ENCODE data around the gene SDCCAG8.

SDCCAG8 gene

DNA sequence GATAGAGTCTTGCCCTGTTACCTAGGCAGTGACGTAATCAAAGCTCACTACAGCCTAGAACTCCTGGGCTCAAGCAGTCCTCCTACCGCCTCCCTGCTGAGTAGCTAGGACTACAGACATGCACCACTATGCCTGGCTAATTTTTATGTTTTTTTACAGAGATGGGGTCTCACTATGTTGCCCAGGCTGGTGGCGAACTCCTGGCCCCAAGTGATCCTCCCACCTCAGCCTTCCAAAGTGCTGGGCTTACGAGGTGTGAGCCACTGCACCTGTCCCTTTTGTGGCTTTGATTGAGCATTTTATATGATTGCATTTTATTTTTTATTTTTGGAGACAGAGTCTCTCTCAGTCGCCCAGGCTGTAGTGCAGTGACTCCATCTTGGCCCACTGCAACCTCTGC, 25.8 kb downstream of the SDCCAG8 start:
- DNase-seq (ENCODE audit: low read depth in 2 of 2), result no peak

DNA sequence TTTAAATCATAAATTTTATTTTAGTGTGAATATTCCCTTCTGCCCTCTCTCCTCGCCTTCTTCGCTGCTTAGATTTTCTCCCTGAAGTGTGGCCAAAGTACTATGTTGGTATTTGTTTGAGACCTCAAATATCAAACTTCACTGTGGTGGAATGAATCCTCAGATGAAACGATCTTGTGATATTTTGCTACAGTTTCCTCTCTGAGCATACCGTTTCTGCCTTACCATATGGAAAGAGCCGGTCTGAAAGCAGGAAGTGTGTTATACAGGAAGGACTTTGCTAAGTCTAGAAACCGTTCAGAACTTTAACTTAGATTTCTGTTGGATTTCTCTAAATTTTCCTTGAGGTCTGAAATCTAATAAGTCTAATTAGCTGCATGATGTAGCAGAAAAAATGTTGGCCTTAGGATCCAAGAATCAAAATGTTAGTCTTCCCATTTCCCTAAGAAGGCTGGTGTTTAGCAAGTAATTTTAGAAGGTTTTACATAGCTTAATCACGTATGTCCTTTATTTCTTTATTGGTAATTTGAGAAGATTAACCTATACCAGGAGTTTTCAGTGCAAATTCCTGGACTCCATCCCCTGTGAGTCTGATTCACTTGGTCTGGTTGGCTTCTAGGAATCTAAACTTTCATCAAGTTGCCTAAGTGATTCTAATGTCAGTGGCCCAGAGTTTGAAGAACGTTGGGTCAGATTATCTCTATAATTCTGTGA, 30.7 kb downstream of the SDCCAG8 start:
- DNase-seq (ENCODE audit: low read depth in 2 of 2), result no peak

DNA sequence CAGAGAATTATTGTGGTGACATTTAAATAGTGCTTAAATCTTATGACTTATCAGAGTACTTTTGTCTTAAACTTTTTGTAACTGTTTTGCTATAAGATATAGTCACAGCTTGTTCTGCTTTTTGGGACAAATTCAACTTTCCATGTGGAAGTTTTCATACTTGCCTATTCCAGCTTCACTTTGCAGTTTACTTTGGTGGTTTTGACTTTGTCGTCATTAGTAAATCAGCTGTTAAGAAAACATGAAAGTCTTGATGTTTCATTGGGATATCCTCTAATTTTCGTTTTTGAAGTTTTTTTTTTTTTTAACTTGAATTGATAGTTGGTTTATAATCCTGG, 31.3 kb downstream of the SDCCAG8 start:
- DNase-seq (ENCODE audit: low read depth in 2 of 2), result no peak

DNA sequence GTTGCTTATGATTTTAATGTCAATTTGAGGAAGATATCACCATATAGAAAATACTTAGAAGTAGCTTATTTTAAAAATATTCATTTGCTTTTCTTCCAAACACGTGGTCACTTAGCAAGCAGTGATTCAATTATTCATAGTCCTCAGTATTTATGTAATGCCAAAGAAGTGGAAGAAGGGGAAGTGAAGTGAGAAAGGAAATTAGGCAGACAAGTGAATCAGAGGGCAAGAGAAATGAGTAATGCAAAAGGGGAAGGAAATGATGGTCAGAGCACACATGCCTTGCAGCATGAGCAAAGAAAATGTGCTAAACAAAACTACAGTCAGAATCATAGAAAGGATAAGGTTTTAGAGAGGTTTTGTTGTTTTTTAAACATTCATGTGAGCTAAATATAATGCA, 31.8 kb downstream of the SDCCAG8 start:
- DNase-seq (ENCODE audit: low read depth in 2 of 2), result no peak

DNA sequence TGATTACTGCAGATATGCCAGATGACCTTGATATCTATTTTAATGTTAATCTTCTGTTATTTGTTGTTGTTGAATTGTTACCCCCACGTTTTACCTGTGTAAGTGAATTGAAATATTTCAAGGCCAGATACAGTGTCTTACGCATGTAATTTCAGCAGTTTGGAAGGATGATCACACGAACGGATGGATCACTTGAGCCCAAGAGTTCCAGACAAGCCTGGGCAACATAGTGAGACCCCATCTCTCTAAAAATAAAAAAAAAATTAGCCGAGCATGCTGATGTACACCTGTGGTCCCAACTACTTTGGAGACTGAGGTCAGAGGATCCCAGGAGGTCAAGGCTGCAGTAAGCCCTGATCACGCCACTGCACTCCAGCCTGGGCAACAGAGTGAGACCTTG, 32.2 kb downstream of the SDCCAG8 start:
- DNase-seq (ENCODE audit: low read depth in 2 of 2), result no peak

DNA sequence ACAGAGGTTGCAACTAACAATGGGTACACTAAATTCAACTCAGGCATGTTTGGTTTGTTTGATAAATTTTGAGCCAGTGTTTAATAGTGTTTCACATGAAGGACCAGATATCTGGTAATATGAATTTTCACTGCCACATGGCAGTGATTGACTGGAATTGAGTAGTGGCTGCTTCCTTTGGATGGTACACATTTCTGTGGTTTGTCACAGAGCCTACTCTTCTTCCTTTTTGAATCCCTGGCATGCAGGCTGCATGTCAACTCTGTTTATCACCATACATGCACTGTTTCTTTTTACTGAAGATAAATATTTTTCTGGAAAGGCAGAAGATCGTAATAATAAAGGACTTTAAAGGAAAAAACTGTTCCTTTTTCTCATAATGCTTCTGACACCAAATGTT, 35.5 kb downstream of the SDCCAG8 start:
- DNase-seq (ENCODE audit: low read depth in 2 of 2), result no peak

DNA sequence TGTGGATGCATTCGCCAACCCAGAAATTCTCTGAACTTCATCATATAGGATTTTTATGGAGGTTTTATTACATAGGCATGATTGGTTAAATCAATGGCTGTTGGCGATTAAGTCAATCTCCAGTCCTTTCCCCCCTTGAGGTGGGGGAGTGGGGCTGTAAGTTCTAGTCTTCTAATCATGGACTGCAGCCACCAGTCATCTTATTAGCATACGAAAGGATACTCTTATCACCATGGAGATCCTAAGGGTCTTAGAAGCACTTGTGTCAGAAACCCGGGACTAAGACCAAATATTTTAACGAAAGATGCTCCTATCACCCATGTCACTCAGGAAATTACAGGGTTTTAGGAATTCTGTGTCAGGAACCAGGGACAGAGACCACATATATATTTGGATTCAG, 36.3 kb downstream of the SDCCAG8 start:
- DNase-seq (ENCODE audit: low read depth in 2 of 2), result no peak

DNA sequence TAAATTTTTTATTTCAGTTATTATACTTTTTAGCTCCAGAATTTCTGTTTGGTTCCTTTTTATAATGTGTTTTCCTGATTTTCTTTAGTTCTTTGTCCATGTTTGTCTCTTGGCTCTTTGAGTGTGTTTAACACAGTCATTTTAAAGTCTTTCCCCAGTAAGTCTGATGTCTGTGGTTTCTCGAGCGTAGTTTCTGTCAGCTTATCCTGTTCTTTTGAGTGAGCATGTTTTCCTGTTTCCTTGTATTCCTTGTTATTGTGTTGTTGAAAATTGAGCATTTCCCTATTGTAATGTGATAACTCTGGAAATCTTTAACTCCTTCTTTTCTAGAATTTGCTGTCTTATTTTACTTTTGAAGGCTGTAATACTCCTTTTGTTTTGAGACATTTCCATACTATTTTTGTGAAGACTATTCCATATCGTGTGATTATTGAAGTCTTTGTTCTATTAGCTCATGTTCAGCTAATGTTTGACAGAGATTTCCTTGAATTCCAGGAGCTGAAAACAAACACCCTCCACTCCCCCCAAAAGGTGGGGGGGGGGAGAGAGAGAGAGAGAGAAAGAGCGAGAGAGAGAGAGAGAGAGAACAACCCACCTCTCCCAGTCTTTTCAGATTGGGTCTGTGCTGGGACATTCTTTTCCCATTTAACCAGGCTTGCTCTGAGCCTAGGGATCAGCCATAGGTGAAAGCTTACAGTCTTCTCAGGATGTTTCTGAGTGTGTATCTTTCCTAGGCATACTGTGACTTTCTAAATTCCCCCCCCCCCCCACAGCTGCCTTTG, 38.3 kb downstream of the SDCCAG8 start:
- DNase-seq (ENCODE audit: low read depth in 2 of 2), result no peak

DNA sequence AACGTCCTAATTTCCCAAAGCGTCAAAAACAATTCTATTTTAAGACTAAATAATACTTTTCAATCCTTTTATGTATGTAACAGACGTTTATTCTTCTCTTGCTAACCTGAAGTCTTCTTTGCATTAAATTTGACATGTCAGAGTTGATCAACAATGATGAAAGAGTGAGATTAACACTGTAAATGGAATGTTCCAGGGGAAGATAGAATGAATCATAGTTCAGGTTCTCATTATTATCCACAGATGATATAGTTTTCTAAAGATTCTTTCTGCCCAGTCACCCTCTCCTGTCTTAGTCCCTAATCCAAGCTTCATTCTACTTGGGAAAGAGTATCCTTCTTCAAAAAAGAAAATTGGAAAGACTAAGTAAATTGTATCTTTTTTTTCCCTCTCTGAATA, 38.9 kb downstream of the SDCCAG8 start:
- DNase-seq (ENCODE audit: low read depth in 2 of 2), result no peak

DNA sequence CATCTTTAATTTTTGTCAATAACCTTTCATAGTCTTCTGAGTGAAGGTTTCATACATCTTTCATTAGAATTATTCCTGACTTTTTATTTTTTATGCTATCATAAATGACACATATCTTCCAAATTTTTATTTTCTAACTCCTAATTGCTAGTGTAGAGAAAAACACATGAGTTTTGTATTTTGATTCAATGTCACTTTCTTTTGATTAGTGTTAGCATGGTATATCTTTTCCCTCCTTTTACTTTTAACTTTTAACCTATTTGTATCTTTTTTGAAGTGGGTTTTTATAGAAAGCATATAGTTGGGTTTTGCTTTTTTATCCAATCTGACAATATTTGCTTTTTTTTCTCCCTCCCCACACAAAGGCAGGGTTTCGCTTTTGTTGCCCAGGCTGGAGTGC, 43.2 kb downstream of the SDCCAG8 start:
- no peak for DNase-seq (ENCODE audit: low read depth in 2 of 2)

DNA sequence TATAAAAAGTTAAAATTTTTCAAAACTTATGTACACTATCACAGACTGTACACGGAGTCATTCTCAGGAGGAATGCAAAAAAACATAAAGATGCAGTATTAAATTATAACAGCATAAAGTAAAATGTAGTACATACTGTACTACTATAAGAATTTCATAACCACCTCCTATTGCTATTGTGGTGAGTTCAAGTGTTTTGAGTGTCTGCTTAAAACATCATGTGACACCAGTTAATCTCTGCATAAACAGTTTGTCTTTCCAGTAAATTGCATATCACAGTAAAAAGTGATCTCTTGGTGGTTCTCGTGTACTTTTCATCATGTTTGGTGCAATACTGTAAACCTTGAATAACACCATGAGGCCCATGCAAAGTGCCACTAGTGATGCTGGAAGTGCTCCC, 45.2 kb downstream of the SDCCAG8 start:
- no peak for DNase-seq (ENCODE audit: low read depth in 2 of 2)

DNA sequence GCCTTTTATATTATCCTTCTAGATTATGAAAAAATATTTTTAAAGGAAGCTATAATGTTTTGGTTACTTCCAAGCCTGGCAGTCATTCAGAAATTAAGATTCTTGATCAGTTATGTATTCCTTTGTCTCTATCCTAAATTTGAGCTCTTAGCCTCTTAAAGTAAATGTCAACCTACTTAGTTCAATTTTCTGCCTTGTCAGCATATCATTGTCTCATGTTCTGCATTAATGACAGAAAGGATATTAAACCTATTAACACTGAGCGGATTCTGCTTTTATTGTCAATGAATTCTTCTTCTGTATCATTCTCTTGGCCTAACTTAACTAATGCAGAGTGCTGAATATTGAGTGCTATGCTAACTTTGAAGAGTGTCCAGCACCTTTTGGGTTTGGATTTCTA, 56.0 kb downstream of the SDCCAG8 start:
- no peak for DNase-seq (ENCODE audit: low read depth in 2 of 2)

DNA sequence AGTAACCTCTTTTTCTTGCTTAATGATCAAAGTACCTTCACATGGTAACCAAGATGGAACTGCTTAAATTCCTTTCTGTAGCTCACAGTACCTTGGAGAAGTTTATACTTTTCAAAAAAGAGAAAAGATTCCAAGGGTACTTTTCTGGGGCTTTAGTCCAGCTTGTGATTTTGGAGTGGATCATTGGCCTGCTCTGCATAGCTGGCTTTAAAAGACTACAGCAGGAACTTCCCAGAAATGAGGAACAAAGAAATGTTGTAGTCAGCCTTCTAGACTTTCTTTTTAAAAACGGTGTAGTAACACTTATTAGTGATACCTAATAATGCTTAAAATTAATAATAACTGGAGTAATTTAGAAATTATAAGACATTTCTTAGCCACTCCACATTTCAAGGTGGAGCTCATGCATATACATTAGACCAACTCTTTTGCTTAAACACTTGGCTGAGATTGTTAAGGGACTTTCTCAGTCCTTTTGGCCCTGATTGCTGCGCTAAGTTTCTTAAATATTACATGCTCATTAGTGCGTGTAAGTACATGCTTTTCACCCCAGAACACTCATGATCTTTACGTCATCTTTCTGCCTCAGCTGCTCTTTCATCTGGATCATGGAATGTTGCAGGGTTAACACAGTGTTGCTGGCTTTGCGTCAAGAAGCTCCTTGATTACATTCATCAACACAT, 57.3 kb downstream of the SDCCAG8 start:
- no peak for DNase-seq (ENCODE audit: low read depth in 2 of 2)

DNA sequence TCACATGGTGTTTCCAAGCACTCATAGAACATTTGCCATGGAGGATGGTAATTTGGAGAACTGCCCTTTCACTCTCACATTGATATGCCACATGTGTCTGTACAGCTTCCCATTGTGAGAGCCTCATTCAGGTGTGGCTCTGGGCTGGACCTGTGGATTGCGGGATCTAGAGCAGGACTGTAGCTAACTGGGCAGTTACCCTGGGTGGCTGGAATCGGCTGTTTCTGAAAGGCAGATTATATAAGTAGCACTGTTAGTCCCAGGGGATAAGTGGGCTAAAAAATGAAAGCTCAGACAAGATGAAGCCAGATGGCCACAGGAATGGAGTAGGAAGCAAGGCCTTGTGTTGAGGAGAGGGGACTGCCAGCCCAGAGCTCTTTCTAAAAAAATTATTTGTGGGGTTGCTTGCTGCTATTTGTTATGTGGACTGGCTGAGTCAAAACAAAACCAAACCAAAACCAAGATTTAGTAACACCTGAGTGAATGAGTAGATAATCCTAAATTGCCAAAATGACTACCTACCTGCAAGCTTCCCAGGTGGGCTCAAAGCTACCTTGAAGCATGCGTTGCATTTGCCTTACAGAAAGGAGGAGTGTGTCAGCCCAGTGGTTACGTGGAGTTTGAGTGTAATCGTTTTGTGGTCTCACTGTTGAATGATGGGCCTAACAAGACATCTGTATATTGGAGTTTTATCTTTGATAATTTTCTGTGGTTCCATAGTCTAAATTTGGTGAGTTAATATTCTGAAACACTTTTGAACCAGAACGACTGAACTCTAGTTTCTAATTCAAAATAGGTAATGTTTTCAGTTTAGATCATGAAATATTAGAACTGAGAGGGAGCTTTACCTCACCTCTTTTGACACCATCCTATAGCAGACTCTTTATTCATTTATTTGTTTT, 58.0 kb downstream of the SDCCAG8 start:
- no peak for DNase-seq (ENCODE audit: low read depth in 2 of 2)

DNA sequence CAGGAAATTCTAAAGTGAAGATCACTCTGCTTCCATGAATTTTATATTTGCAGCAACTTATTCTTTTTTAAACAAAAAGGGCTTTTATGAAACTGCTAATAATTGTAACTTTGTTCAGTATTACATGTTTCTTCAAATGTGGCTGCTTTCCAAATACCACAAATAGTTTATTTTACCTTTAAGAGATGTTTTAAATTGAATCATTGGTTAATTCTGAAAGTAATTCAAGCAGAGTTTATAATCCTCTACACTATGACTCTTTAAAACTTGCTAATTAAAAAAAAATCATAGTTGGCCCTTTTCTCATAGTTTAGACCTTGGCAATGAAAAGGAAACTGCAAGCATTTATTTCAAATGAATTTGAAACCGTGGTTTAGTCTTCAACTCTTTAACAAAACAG, 59.6 kb downstream of the SDCCAG8 start:
- no peak for DNase-seq (ENCODE audit: low read depth in 2 of 2)

DNA sequence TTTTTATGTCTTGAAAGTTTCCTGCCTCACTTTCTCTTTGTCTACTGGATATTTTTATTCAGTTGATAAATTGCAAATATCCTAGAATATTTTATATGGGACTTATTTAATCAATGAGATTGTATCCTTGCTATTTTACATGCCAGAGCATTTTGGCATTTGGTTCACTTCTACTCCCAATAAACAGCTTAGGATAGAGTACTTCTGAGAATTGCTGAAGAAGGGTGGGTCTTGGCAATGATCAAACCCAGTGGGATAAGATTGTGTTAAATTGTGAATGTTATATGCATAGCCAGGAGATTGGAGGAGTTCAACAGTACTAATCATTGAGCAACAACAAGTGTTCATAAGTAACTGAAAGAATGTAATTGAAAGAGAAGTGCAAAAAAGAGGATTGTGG, 60.1 kb downstream of the SDCCAG8 start:
- no peak for DNase-seq (ENCODE audit: low read depth in 2 of 2)

DNA sequence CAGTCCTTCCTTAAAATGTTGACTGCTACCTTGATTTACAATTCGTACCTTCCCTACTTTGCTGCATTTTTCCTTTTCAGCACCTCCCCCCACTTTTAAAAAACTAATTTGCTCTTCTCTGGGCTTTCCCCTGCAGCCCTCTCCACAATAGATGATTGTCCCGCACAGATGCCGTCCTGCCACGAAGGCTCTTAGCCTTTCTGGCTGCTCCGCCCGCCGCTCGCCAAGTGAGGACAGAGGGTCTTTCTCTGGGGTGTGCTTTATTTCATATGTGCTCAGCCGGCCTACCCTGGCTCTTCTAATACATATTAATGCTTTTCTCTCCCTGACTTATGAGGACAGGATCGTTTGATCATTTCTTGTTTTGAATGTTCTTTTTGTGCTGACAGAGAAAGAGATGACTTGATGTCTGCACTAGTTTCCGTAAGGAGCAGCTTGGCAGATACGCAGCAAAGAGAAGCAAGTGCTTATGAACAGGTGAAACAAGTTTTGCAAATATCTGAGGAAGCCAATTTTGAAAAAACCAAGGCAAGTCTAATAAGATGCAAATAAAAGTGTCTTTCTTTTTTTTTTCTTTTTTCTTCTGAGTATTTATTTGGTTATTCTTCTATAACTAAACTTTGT, 60.6 kb downstream of the SDCCAG8 start:
- DNase-seq (ENCODE audit: low read depth in 2 of 2), result no peak

DNA sequence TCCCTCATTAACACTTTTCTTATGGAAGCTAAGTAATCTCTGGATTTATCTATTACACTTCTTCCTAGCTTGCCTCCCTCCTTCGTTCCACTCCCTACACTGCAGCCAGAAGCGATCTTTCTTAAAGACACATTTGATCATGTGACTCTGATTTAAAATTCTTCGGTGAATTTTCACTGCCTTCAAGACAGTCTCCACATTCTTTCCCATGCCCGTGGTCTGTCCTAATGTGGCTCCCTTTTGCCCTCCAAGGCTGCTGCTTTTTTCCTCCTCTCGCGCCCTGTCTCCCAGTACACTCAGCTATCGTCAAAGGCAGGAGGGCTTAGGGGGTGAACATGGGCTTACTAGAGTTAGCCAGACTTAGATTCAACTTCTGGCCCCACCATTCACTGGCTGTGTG, 64.4 kb downstream of the SDCCAG8 start:
- no peak for DNase-seq (ENCODE audit: low read depth in 2 of 2)

DNA sequence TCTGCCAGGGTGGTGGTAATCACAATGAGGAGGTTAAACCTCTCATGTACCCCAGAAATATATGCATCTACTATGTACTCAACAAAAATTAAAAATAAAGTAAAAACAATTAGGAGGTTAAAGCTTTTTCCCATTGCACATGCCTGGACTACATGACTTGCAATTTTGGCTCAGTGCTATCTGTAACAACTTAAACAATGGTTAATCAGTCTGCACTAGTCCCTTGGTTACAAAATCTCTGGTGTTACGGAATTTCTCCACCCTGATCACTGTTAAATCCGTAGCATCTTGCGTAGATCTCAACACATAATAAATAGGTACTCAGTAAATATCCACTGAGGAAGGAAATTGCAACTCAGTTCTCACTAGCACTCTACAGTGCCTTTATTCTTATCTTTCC, 66.5 kb downstream of the SDCCAG8 start:
- no peak for DNase-seq (ENCODE audit: low read depth in 2 of 2)

DNA sequence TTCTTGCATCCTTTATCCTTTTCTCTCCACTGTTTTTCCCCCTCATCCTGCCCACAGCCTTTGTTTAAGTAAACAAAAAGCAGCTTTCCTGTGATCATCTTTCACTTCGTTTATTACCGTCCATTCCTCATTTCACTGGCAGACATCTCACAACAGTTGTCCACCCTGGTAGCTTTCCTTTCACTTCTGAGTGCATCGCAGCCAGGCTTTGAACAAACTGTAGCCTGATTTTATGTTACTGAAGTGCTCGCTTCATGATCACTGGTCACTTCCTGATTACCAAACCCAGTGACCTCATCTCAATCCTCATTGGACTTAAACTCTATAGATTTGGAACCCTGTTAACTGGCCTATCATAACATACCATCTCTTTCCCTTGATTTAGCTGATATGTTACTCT, 67.7 kb downstream of the SDCCAG8 start:
- DNase-seq (ENCODE audit: low read depth in 2 of 2), result no peak

DNA sequence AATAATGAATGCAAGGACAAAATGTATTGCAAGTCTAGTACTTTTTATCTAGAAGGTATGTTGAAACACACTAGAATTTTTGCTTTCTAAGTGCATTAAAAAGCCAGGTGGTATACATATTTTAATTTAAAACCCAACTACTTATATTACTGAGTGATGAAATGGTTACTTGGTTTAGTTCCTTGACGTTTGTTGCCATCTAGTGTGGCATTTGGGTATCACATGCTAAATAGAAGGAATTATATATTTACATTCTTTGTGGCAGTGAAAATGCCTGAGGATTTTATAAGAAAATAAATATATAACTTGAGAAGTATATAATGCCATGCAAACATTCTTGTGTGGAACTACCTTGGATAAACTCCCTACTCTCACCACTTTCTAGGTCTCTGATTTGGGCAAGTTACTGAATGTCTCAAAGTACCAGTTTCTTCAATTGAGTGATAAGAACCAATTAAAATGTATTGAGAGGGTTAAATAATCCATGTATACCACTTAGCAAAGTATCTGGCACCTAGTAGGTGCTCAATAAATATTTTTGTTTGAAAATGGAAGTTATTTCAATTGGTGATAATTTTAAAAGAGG, 69.6 kb downstream of the SDCCAG8 start:
- DNase-seq (ENCODE audit: low read depth in 2 of 2), result no peak
